ENCODE data around the gene ST8SIA1.

The ST8SIA1 gene

GRCh38 chr12:22361785-22362184, 27.3 kb upstream of the ST8SIA1 start:
- DNase-seq (ENCODE audit: low read depth in 2 of 2) = no peak
- TF ChIP-seq CTCF (IDR thresholded peaks at IDR 0.05; ENCODE audit: low read depth, low read length) = no peak
- no peak overlapping the region for H3K4me3 ChIP-seq (replicated peaks in 1 of 2; ENCODE audit: low read depth in 2 of 2, low read length in 2 of 2)

- TF ChIP-seq CTCF (IDR thresholded peaks at IDR 0.05; ENCODE audit: low read depth, low read length) = no peak
- no peak overlapping the region for H3K4me3 ChIP-seq (replicated peaks in 1 of 2; ENCODE audit: low read depth in 2 of 2, low read length in 2 of 2)
Observed at GRCh38 chr12:22360774-22361173, 26.3 kb upstream of the ST8SIA1 start.

GRCh38 chr12:22357531-22357930, 23.0 kb upstream of the ST8SIA1 start:
- no peak for DNase-seq (ENCODE audit: low read depth in 2 of 2)
- no peak overlapping the region for H3K4me3 ChIP-seq (replicated peaks in 1 of 2; ENCODE audit: low read depth in 2 of 2, low read length in 2 of 2)
- TF ChIP-seq CTCF (IDR thresholded peaks at IDR 0.05; ENCODE audit: low read depth, low read length) = no peak

More at GRCh38 chr12:22360774-22361173, 26.3 kb upstream of the ST8SIA1 start:
- no peak for DNase-seq (ENCODE audit: low read depth in 2 of 2)

GRCh38 chr12:22356231-22356630, 21.7 kb upstream of the ST8SIA1 start:
- no peak for TF ChIP-seq CTCF (IDR thresholded peaks at IDR 0.05; ENCODE audit: low read depth, low read length)
- DNase-seq (ENCODE audit: low read depth in 2 of 2) = no peak
- H3K4me3 ChIP-seq (replicated peaks in 1 of 2; ENCODE audit: low read depth in 2 of 2, low read length in 2 of 2) = no peak overlapping the region

GRCh38 chr12:22355011-22355580, 20.6 kb upstream of the ST8SIA1 start:
- no peak for DNase-seq (ENCODE audit: low read depth in 2 of 2)
- no peak for TF ChIP-seq CTCF (IDR thresholded peaks at IDR 0.05; ENCODE audit: low read depth, low read length)
- no peak overlapping the region for H3K4me3 ChIP-seq (replicated peaks in 1 of 2; ENCODE audit: low read depth in 2 of 2, low read length in 2 of 2)

GRCh38 chr12:22353615-22354325, 19.3 kb upstream of the ST8SIA1 start:
- H3K4me3 ChIP-seq (replicated peaks in 1 of 2; ENCODE audit: low read depth in 2 of 2, low read length in 2 of 2) = no peak overlapping the region
- no peak for DNase-seq (ENCODE audit: low read depth in 2 of 2)
- no peak for TF ChIP-seq CTCF (IDR thresholded peaks at IDR 0.05; ENCODE audit: low read depth, low read length)
